Adrenal gland (tissue), 12 donors: ENCODE measurements around the gene GSE1. TPM values are rescaled to one million over a fixed set of nuclear protein-coding genes. Genes with fewer than 3 reads are reported as not detected.

Source experiments
- DNase-seq, 7 donors: peaks; one replicate each; pipeline ENCODE4 v3.0.0-alpha.2; 2019 to 2020
- H3K27ac ChIP-seq, 5 donors: fragments of 200-600 bp; sonication (generic) in 4 of 5; 1 replicate in 3 of 5; 2 replicates in 2 of 5; pipeline versions ENCODE4 v1.5.1 to v1.8.0; 2016 to 2020; ENCODE audit warnings: mild to moderate bottlenecking in 1 of 5
- H3K27me3 ChIP-seq: fragments of 200-600 bp; 2 replicates; pipeline ENCODE4 v1.8.0; 2021
- H3K36me3 ChIP-seq, 2 donors: fragments of 200-600 bp; replicated peaks in 1 of 2; 1 replicate in 1 of 2; 2 replicates in 1 of 2; pipeline versions ENCODE4 v1.5.1 to v1.8.0; 2018 to 2022
- H3K4me1 ChIP-seq, 2 donors: fragments of 200-600 bp; replicated peaks in 1 of 2; 1 replicate in 1 of 2; 2 replicates in 1 of 2; pipeline versions ENCODE4 v1.5.1 to v1.8.0; 2018 to 2021
- H3K4me3 ChIP-seq, 4 donors: fragments of 200-600 bp; sonication (generic) in 3 of 4; one replicate each; pipeline ENCODE4 v1.5.1; 2016 to 2018
- H3K9me3 ChIP-seq, 3 donors: fragments of 200-600 bp; sonication (generic) in 1 of 3; replicated peaks in 1 of 3; 1 replicate in 2 of 3; 2 replicates in 1 of 3; pipeline versions ENCODE4 v1.5.1 to v1.8.0; 2016 to 2021
- CTCF ChIP-seq, 6 experiments: fragments of 450-650 bp in 4 of 6; fragments of 200-600 bp in 2 of 6; sonication (generic) in 1 of 6; IDR thresholded peaks; 1 replicate in 5 of 6; 2 replicates in 1 of 6; pipeline versions ENCODE4 v1.5.1 to v1.8.0; 2016 to 2021; ENCODE audit warnings: antibody characterized with exemption in 6 of 6, mild to moderate bottlenecking in 2 of 6, moderate library complexity in 1 of 6
- POLR2A ChIP-seq, 2 donors: fragments of 450-650 bp; IDR thresholded peaks; one replicate each; pipeline ENCODE4 v1.6.1; 2017; ENCODE audit warnings: antibody characterized with exemption in 2 of 2, mild to moderate bottlenecking in 2 of 2, moderate library complexity in 1 of 2
- WGBS, 4 donors: extraction: QIAGEN DNeasy Blood & Tissue Kit in 2 of 4; methylation state at CpG; one replicate each; pipeline versions ENCODE4 v1.1.5 to v1.1.7; 2013 to 2017; 5-methylcytosine and 5-hydroxymethylcytosine counted together
- intact Hi-C, 2 donors: fragments of 100-400 bp; cut with DNase I; formaldehyde crosslinking; loops; one replicate each; pipeline versions ENCODE4 v1.14.1 to v1.15.0; 2022 to 2023
- polyA plus RNA-seq, 3 donors: library from polyadenylated mRNA; stranded (reverse); fragments of 200-250 nt in 2 of 3; fragments of 350-450 nt in 1 of 3; fragmentation: Illumina TruSeq in 1 of 3; extraction: RNeasy Lipid Tissue Mini Kit (QIAGEN cat#74804) in 1 of 3; gene quantifications; one replicate each; pipeline ENCODE4 v1.2.3, GENCODE V29; 2013 to 2014
- total RNA-seq, 9 donors: library from RNA; depleted of rRNA in 4 of 9; stranded (reverse); fragments of >200 nt in 4 of 9; fragments of 120-200 nt in 1 of 9; fragmentation: NEBNext Ultra II Directional in 1 of 9; extraction: Animal tissue kit (Norgen Biotek cat#: 25700) in 1 of 9; gene quantifications; one replicate each; pipeline versions ENCODE4 v1.1.0 to v1.2.4, GENCODE V29; 2013 to 2023
- donor health status: healthy with polysubstance abuse.
- donor health status: Bipolar disorder and iron deficiency.
- donor health status: DM: yes; HTN: yes; CAD: no.
- donor health status: DM: no; HTN: no; CAD: no.
- donor health status: DM: no; HTN: no; CAD: no.
- donor health status: DM: yes; HTN: yes; CAD: no.

Gene GSE1
- total and polyA plus RNA-seq, 12 donors, result 7.8 to 99.9 (median 64.8) TPM

- Histone ChIP-seq H3K4me1 (peaks cover 16 to 24% of the 10 kb centered on the region in 2 donors), H3K9me3 (no peaks in the 10 kb centered on the region), H3K4me3 (no peak overlapping the region), H3K27me3 (no peaks in the 10 kb centered on the region), H3K36me3 (no peaks in the 10 kb centered on the region), H3K27ac (no peak overlapping the region)
- DNase-seq, result no peak
- intact Hi-C loops, result no loop called here
- WGBS, 4 donors, result 91 to 95% (median 93%) methylated on average over 12 to 13 of the region's 13 CpGs
- no peak for TF ChIP-seq POLR2A (IDR thresholded peaks at IDR 0.05)
- no peak for TF ChIP-seq CTCF (IDR thresholded peaks at IDR 0.05)
These were observed 8.7 kb downstream of the GSE1 start for GRCh38 chr16:85621698-85622428.

- no peak for DNase-seq
- intact Hi-C loops, result no loop called here
- no peaks in the 10 kb centered on the region for H3K9me3 ChIP-seq
- peaks cover 12 to 25% of the 10 kb centered on the region in 2 donors for H3K4me1 ChIP-seq
- no peak overlapping the region for H3K4me3 ChIP-seq
- no peak overlapping the region for H3K27ac ChIP-seq
- H3K36me3 ChIP-seq, result no peaks in the 10 kb centered on the region
- TF ChIP-seq CTCF (IDR thresholded peaks at IDR 0.05) (no peak), POLR2A (IDR thresholded peaks at IDR 0.05) (no peak)
- H3K27me3 ChIP-seq, result no peaks in the 10 kb centered on the region
- 88 to 94% (median 89%) methylated on average over 6 of the region's 6 CpGs for whole genome bisulfite sequencing, 4 donors
These were observed 9.6 kb downstream of the GSE1 start for GRCh38 chr16:85622683-85623082.

- WGBS, 4 donors, result 91 to 98% (median 94%) methylated on average over 10 to 11 of the region's 11 CpGs
- H3K4me3 ChIP-seq, result no peak overlapping the region
- TF ChIP-seq CTCF (IDR thresholded peaks at IDR 0.05) (no peak), POLR2A (IDR thresholded peaks at IDR 0.05) (no peak)
- intact Hi-C loops, result no loop called here
- H3K27me3 ChIP-seq, result no peaks in the 10 kb centered on the region
- H3K36me3 ChIP-seq, result no peaks in the 10 kb centered on the region
- no peak for DNase-seq
- no peak overlapping the region for H3K27ac ChIP-seq
- H3K4me1 ChIP-seq, result peaks cover 12 to 30% of the 10 kb centered on the region in 2 donors
- H3K9me3 ChIP-seq, result no peaks in the 10 kb centered on the region
These were observed 10.1 kb downstream of the GSE1 start for GRCh38 chr16:85623250-85623649.

GRCh38 chr16:85623997-85624601 lies 11.0 kb downstream of the GSE1 start:
- no peak for TF ChIP-seq POLR2A (IDR thresholded peaks at IDR 0.05)
- no peak for TF ChIP-seq CTCF (IDR thresholded peaks at IDR 0.05)
- 93 to 96% (median 94%) methylated on average over 11 to 21 of the region's 21 CpGs for WGBS, 4 donors
- no peaks in the 10 kb centered on the region for H3K36me3 ChIP-seq
- intact Hi-C loops, result no loop called here
- peaks cover 12 to 37% of the 10 kb centered on the region in 2 donors for H3K4me1 ChIP-seq
- H3K27me3 ChIP-seq, result no peaks in the 10 kb centered on the region
- no peaks in the 10 kb centered on the region for H3K9me3 ChIP-seq
- no peak for DNase-seq
- H3K4me3 ChIP-seq, result no peak overlapping the region
- no peak overlapping the region for H3K27ac ChIP-seq
